GM19193 (cell line): ENCODE results near the gene ABHD6.

ENCODE experiments used
- POLR2A ChIP-seq: IDR thresholded peaks from 4 replicates; pipeline ENCODE4 v1.6.1; 2011; ENCODE audit not compliant: insufficient read depth, insufficient read length; ENCODE audit errors: extremely low read depth

Gene ABHD6

GRCh38 chr3:58231666-58232065 lies 5.9 kb upstream of the ABHD6 start:
- no peak for TF ChIP-seq POLR2A

DNA sequence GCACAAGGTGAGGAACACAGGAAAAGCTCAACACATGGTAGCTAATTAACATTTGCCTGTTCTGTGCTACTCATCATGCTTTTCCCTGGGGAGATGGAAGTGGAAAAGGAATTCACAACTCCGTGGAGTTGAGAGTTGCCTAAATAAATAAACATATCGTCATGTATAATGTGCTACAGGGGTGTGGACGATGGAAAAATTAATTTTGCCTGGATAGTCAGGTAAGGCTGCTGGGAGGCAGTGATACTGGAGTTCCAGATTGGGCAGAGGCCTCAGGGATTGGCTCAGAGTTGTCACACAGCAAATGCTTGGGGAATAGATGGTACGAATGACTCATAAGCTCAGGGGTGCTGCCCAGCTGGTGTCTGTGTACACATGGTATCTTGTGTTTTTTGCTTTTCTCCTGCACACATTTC lies 3.1 kb upstream of the ABHD6 start:
- TF ChIP-seq POLR2A, result no peak

GRCh38 chr3:58235970-58236369 lies 1.6 kb upstream of the ABHD6 start:
- no peak for TF ChIP-seq POLR2A

GRCh38 chr3:58236527-58237237 lies 910 bp upstream of the ABHD6 start:
- TF ChIP-seq POLR2A, result no peak

DNA sequence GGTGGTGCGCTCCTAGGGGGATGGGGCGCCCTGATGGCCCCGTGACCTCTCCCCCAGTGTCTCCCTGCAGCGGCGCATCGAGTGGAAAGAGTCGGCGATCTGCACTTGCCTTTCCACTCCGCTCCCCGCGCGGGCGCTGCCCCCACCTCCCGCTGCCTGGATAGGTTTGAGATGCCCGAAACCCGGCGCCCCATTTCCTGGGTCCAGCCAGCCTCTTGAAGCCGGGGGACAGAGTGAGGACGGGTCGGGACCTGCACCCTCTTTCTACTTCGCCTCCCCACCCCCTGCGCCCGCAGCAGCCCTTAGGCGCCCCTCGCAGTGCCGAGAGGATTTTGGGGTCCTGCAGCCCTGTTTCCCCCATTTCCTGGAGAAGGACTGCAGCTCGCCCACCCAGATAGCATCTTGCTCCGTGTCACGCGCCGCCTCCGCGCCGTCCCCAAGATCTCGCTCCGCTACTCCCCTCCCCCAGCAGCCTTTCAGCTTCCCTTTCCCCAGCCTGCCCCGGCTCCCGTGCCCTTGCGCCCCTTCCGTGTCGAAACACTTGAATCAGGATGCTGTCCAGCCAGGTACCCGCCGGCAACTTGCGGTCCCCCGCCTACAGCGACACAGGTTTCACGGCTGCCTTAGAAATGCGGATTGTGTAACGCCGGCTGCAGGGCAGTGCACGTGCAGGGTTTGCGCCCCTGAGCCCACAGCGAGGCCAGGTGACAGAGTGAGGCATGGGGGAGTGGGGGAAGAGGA lies 519 bp downstream of the ABHD6 start:
- no peak for TF ChIP-seq POLR2A

DNA sequence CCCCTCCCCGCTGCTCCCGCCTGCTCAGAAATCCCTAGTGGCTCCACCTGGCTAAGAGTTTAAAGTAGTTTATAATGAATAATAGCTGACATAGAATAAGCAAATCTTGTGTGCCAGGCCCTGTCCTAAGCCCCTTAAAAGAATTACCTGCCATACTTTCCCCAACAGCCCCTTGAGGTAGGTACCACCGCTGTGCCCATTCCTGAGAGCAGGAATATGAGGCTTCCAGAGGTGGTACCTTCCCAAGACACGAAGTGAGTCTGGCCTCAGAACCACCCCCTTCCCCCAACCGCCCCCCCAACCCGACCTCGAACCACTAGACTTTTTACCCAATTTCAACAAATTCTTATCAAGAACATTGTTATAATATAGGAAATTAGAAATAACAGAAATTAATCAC lies 1.2 kb downstream of the ABHD6 start:
- no peak for TF ChIP-seq POLR2A

DNA sequence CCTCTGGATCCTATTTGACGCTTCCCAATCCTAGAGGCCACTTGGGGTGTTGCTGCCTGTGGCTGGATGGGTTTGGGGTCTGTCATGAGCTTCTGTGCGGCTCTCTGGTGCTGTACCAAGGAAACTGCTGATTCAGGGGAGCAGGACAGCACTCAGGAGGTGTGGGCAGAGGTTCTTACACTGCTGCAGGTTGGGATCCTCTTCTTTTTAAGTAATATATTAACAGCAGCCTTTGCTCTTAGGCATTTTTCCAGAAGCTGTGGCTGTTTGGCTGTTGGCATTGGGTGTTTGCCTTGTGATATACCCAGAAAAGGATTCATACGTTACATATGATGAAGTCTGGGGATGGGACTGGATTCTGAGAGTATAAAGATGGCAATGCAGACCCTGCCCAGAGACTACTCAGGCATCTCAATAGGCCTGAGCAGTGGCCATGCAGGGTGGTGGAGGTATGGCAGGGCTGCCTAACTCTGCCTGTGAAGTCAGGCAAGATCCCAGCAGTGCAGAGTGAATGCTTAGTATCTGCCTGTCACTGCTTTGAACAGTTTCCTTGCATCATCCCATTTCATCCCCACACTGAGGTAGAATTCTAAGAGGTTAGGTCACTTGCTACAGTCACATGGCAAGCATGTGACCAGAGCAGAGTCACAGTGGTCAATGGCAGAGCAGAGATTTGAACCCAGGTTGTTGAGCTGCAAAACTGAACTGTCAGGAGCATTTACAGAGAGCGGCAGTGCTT lies 3.9 kb downstream of the ABHD6 start:
- no peak for TF ChIP-seq POLR2A

DNA sequence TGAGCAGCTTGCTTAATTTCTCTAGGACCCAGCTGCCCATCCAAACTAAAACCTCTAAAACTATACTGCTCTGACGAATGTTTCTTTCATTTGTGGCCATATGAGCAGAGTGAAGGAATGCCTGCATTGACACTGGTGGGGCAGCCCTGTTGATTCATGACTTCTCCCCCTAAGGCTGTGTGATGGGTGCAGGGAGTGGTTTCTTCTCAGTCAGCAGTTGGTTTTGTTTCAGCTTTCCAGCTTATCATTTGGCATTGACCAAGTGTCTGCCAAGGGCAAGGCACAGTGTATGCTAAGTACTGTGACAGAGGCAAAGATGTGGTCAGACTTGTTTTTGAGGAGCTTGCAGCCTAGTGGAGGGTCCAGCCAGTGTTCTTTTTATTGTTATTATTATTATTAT lies 4.7 kb downstream of the ABHD6 start:
- no peak for TF ChIP-seq POLR2A

GRCh38 chr3:58243976-58244585 lies 6.5 kb downstream of the ABHD6 start:
- TF ChIP-seq POLR2A, result no peak

DNA sequence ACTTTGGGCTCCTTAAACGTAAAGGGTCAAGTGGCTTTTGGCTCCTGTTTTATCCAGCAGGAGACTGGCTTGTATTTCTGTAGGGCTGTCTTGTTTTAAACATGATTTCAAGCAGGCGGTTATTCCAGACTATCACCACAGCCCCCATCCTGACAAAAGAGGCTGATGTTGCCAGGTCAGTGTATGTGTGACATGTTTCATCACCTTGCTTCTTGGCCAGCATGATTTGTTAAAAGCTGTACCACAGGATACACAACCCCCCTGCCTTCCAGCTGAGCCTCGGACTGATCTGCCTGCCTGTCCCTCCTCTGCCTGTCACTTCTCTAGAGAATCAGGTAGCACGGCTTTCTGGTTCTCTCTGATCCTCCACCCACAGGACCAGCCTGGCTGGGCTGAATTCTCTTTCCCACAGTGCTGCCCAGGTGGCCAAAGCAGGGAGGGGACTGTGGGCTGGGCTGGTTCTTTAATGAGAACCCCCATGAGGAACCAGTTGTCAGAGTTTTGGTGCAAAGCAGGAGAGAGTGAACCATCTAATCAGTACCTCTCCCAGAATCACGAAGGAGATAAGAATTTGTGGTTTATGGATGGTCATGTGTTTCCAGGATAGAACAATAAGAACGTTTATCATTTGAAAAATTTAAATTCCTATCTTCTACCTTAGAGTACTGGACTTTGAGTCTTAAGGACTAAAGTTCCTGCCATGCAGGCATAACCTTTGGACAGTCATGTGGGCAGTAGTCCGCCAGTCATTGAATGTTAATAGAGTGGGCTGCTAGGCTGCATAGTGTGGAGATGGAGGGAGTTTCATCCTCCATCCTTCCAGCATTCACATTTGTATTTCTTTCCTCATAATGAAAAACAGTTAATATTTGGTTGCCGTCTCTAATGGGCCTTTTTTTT lies 8.8 kb downstream of the ABHD6 start:
- TF ChIP-seq POLR2A, result no peak

- TF ChIP-seq POLR2A, result no peak
These were observed 11.9 kb downstream of the ABHD6 start for GRCh38 chr3:58249358-58250092.

GRCh38 chr3:58250093-58250707 lies 12.6 kb downstream of the ABHD6 start:
- no peak for TF ChIP-seq POLR2A

- no peak for TF ChIP-seq POLR2A
These were observed 14.0 kb downstream of the ABHD6 start for GRCh38 chr3:58251631-58252035.

DNA sequence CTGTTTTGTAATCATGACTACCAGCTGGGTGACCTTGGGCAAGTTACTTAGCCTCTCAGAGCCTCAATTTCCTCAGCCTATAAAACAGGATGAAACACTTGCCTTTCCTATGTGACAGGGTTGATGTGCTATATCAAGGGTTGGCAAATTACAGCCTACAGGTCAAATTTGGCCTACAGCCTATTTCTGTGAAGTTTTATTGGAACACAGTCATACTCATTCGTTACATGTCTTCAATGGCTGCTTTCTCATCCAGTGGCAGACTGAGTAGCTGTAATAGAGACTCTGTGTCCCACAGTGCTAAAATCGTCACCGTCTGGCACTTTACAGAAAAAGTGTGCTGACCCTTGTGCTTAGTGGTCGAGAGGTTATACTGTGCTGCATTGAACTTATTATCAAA lies 16.6 kb downstream of the ABHD6 start:
- TF ChIP-seq POLR2A, result no peak

GRCh38 chr3:58256061-58256460 lies 18.5 kb downstream of the ABHD6 start:
- no peak for TF ChIP-seq POLR2A
